Islet precursor cell (in vitro differentiated cells): ENCODE results near the gene CTBP1.

Source experiments
- DNase-seq: peaks from one replicate; pipeline ENCODE4 v3.0.0-alpha.2; 2018

The CTBP1 gene

GRCh38 chr4:1221155-1221870 is 27.6 kb downstream of the CTBP1 start:
- no peak for DNase-seq

- DNase-seq = no peak
Observed at GRCh38 chr4:1220566-1220965, 28.4 kb downstream of the CTBP1 start.

DNA sequence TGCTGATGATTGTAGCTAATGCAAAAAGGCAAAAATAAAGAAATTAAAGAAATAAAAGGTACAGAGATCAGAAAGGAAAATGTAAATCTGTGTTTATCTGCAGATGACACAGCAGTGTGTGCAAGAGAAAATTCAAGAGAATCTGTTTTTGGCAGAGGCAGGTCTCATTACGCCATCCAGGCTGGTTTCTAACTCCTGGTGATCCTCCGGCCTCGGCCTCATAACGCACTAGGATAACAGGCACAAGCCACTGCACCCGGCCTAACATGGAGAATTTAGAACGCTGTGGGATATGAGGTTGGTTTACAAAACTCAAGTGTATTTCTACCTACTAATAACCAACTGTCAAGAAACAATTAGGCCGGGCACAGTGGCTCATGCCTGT is 29.4 kb downstream of the CTBP1 start:
- no peak for DNase-seq

- DNase-seq = no peak
Observed at GRCh38 chr4:1218634-1219565, 30.0 kb downstream of the CTBP1 start.

- DNase-seq = no peak
Observed at GRCh38 chr4:1217366-1217765, 31.6 kb downstream of the CTBP1 start.

DNA sequence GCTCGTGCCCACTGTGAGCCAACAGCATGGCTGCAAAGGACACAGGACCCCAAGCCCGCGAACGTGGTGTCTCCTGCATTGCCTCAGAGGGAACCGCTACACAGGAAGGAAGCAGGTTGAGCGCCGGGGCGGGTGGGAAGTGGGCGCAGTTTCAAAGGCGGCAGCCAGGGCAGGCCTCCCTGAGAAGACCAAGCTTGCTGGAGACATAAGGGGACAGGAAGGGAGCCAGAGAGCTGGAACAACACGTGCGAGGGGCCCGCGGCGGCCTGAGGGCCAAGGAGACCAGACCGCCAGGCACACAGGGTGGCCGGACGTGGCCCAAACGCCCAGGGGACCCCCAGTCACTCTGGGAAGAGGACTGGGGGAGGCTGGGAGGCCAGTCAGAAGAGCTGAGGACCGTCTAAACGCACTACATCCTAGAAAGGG is 32.0 kb downstream of the CTBP1 start:
- DNase-seq = no peak

DNA sequence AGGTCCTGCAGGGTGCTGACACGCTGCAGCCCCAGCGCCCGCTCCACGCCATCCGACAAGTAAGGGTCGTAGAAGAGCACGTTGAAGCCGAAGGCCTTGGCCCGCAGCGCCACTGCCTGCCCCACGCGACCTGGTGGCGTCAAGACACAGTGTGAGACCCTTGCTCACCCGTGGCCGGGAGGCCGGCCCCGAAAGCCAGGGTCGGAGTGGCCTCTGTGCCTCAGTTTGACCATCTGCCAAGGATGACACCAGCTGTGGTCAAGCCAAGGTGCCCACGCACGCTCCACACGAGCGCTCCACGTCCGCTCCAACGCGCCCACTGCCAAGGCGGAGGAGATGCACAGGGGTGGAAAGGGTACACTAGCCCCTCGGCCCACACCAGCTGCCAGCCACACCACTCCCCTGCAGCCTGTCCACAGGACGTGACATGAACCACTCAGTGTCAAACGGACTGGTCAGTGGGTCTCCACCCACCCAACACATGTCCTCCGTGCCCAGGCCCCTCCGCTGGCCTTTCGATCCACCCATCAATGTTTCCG is 32.8 kb downstream of the CTBP1 start:
- DNase-seq = no peak

DNA sequence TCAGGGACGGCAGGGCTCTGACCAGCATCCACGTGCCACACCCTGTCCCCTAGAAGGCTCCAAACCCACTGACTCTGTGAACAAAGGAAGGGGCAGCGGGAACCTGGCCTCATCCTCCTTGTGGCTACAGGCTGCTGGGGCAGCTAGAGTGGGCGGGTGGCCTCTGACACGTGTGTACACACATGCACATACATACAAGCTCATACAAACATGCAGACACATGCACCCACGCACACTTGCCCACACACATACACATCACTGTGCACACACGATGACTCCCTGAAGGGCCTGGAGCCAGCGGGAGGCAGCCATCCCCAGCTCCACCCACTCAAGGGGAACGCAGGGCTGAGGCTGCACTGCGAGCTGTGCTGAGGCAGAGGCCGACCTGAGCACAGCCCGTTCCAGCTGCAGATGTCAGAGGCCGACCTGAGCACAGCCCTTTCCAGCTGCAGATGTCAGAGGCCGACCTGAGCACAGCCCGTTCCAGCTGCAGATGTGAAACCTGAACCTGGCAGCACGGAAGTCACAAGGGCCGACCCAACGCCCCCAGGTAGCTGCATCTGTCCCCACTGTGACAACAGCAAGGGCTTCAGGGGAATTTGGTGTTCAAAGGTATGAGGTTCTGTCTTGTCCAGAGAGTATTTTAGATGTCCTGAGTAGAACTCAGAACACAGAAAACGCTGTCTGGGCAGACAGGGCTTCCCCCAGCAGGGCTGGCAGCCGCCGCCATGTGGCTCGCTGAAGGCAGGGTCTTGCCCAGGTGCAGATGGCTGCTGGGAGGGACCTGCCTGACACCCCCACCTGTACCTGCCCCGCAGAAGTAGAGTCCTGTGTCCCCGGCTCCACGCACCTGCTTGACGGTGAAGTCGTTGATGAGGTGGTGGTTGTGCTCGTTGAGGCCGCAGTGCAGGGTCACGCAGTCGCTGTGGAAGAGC is 33.5 kb downstream of the CTBP1 start:
- no peak for DNase-seq

- no peak for DNase-seq
Observed at GRCh38 chr4:1214101-1215095, 34.5 kb downstream of the CTBP1 start.

GRCh38 chr4:1213336-1213995 is 35.5 kb downstream of the CTBP1 start:
- no peak for DNase-seq

DNA sequence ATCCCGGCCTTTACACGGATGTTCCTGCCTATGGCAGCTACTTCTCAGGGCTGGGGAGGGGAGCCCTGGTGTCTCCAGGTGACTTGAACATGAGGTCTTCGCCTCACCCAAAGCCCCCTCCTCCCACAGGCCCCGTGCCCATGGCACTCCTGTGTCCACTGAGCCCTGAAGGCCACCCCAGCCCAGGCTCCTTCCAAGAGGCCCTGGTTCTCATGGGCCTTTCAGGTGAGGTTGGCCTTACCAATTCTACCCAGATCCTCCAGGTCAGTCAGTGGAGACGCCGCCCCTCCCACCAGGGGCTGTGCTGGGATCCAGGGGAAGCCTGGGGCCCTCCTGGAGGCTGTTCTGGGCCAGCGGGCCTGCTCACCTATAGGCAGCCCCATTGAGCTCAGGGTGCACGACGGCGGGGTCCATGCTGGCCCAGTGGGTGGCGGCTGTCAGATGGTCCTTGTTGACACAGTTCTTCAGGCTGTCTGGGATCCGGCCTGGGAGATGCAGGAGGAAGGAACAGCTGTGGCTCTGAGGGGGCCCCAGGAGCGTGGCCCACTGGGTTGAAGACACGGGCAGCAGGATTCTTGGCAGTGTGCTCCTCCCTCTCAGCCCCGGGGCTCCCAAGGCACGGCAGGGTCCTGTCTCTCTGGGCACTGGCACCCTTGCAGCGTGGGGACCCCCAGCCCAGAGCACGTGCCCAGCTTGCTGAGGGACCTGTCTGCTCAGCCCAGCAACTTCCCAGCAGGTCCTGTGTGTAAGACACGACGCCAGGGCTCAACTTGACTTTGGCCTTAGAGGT is 36.2 kb downstream of the CTBP1 start:
- DNase-seq = no peak

DNA sequence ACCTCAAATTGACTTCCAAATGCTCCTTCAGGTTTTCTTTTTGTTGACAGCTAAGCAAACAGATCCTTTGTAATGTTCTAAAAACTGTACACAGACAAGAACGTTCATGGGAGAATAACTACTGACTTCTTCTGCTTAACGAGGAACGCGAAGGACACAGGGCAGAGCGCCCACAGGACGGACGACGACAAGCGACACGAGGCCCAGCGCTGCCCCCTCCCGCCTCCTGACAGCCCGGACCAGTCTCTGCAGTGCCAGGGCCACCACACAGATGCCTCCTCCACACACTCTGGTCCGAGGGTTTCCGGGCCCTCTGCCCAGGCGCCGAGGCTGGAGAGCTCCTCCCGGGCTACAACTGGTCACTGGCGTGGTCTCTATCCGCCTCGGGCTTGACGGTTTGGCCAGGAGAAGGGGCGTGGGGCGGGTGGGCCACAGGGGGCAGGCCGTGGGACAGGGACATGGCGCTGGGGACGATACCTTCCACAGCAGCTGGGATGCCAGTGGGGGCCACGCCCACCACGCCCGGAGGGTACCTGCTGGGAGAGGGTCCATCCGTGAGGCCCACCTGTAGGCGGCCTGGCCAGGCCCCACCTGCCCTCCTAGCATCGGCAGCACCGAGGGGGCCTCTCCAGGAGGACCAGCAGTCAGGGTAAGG is 36.9 kb downstream of the CTBP1 start:
- DNase-seq = no peak

DNA sequence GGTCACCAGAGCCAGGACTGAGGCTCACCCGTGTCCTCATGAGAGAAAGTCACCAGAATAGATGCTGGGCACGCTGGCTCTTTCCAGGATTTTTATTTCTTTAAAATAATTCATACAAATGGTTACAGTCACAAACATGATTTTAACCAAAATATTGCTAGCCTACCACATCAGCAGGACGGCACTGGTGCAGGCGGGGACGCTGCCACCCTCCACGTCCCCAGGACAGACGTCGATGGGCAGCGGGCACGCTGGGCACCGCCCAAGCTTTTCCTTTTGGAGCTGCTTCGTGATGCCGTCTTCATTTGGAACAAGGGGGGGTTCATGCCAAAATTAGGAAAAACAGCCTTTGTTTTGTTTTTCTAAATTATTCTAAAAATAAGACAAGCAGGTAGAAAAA is 37.6 kb downstream of the CTBP1 start:
- no peak for DNase-seq

DNA sequence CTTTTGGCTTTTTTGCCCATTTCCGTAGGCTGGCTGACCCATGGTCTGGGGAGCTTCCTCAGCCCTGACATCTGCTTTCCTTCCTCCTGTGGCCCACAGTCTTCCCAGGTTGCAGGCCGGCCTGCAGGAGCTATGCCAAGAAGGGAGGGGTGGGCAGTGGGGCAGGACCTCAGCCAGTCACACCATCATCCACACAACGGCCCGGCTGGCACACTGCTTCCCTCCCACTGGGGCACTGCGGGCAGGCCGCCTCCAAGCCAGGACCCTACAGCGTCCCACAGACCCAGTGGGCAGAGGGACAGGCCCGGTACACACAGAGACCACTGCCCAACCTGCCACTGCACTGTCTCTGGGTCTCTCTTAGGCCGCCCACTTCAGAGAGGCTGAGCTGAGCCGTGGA is 38.0 kb downstream of the CTBP1 start:
- no peak for DNase-seq

DNA sequence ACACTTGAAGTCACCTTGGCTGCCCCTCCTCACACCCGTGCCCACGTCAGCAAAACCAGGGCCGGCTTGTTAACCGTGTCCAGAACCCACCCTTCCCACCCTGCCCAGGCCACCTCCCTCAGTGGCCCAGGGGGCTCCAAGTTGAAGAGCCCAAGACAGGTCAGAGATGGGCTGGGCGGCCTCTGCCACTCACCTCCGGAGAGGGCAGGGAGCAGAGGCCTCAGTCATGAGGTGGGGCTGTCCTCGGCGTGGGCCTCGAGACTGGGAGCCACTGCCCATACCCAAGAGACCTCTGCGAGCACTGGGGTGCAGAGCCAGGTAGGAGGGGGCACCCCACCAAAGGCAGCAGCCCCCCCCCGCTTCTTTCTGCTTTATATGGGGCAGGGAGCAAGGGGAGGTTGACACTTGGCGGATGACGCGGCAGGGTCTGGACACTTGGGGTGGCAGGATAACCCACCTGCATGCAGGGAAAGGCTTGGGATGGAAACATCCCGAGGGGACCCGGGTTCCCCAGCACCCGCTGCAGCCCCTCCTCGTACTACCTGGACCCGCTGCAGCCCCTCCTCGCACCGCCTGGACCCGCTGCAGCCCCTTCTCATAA is 38.6 kb downstream of the CTBP1 start:
- DNase-seq = no peak

- DNase-seq = peak; percentile 94
Observed at GRCh38 chr4:1209821-1210220, 39.1 kb downstream of the CTBP1 start.

GRCh38 chr4:1208970-1209704 is 39.8 kb downstream of the CTBP1 start:
- DNase-seq = peak; percentile 45

- peak; percentile 46 for DNase-seq
Observed at GRCh38 chr4:1208266-1208961, 40.5 kb downstream of the CTBP1 start.
